ENCODE results near the gene PABPC3. TPM values are rescaled to one million over a fixed set of nuclear protein-coding genes. Genes with fewer than 3 reads are reported as not detected.

PABPC3 gene
- total and polyA plus RNA-seq, 2 of the 8 experiments (the other 6 are each of a cell fraction or from before 2014, with no cell fraction given), result 0.18 to 0.48 TPM

DNA sequence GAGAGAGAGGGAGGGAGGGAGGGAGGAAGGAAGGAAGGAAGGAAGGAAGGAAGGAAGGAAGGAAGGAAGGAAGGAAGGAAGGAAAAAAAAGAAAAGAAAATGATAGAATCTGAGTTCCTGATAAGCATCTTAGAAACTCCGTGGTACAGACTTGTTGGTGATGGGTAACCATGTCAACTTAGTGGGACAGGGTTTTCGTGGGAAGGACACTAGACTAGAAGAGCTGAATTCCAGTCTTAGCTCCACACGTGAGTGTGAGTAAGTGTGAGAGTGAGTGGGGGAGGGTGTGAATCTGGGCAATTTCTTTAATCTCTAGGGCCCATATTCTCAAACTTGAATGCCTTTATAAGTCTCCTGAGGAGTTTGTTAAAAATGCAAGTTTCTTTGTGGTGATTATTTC is 35.0 kb downstream of the PABPC3 start:
- Histone ChIP-seq H3K9ac (replicated peaks in 1 of 4; ENCODE audit: extremely low read depth in 1 of 4, low read depth in 3 of 4, low read length in 3 of 4) (no peak overlapping the region), H3K4me1 (replicated peaks in 1 of 4; ENCODE audit: control insufficient read depth in 3 of 4, insufficient read depth in 4 of 4, low read length in 3 of 4) (peaks cover 2 to 17% (median 6%) of the 10 kb centered on the region in 4 experiments; a peak in 6 of 7 replicates), H3K4me3 (ENCODE audit: extremely low read depth in 1 of 4, insufficient read depth in 2 of 4, low read depth in 3 of 4, low read length in 4 of 4) (no peak overlapping the region), H3K23ac (ENCODE audit: insufficient read length) (no peak overlapping the region), H3K79me1 (ENCODE audit: low read depth, low read length) (no peaks in the 10 kb centered on the region), H2BK120ac (replicated peaks; ENCODE audit: low read depth, low read length) (no peak overlapping the region), H2BK12ac (ENCODE audit: low read depth, low read length) (no peak overlapping the region), H3K18ac (ENCODE audit: extremely low read depth, low read length) (peak overlapping the region; percentile 49; the same call in 1 of the 2 replicates), H2BK5ac (ENCODE audit: low read depth, low read length) (peak overlapping the region; percentile 72; the same call in 1 of the 2 replicates), H3K27me3 (replicated peaks in 1 of 4; ENCODE audit: control insufficient read depth in 3 of 4, extremely low read depth in 1 of 4, insufficient read depth in 3 of 4, low read length in 3 of 4) (no peaks in the 10 kb centered on the region), H3K23me2 (ENCODE audit: low read depth, low read length) (no peaks in the 10 kb centered on the region), H2AFZ (ENCODE audit: low read length) (no peak overlapping the region), H2AK5ac (ENCODE audit: low read depth, low read length) (no peak overlapping the region), H3K36me3 (ENCODE audit: control insufficient read depth in 2 of 4, insufficient read depth in 4 of 4, low read length in 3 of 4) (no peaks in the 10 kb centered on the region; a peak in 1 of 8 replicates), H3K4ac (replicated peaks; ENCODE audit: insufficient read length, low read depth, low read length) (no peak overlapping the region), H4K8ac (ENCODE audit: extremely low read depth, insufficient read depth, low read length) (no peak overlapping the region), H3K4me2 (ENCODE audit: insufficient read depth in 1 of 2, low read depth in 2 of 2, low read length in 2 of 2) (no peak overlapping the region), H3K56ac (replicated peaks; ENCODE audit: insufficient read length, low read depth, low read length) (no peak overlapping the region), H3K27ac (ENCODE audit: low read depth, low read length) (no peak overlapping the region), H3K79me2 (ENCODE audit: control insufficient read depth in 1 of 2, insufficient read depth in 2 of 2, low read length in 2 of 2) (no peaks in the 10 kb centered on the region), H2BK20ac (ENCODE audit: low read length) (no peak overlapping the region), H4K91ac (replicated peaks; ENCODE audit: insufficient read length, low read length) (no peak overlapping the region), H3K14ac (ENCODE audit: insufficient read length) (no peak overlapping the region), H4K5ac (ENCODE audit: insufficient read length, low read depth, low read length) (no peak overlapping the region), H4K20me1 (replicated peaks in 1 of 2; ENCODE audit: control insufficient read depth in 1 of 2, insufficient read depth in 2 of 2, low read length in 2 of 2) (no peaks in the 10 kb centered on the region), H2BK15ac (ENCODE audit: low read length) (no peak overlapping the region), H3K9me3 (ENCODE audit: insufficient read depth in 2 of 2, low read depth in 1 of 2, low read length in 1 of 2) (peaks cover 7% of the 10 kb centered on the region in 2 experiments; a peak in 3 of 4 replicates)
- ChIA-PET POLR2A (ENCODE audit: partially characterized antibody) (no interaction called here), CTCF (ENCODE audit: partially characterized antibody) (interaction anchor here (2.0 to 2.6 kb wide), 2 partner anchors 9 to 17 kb away, joined by 5 to 16 read pairs; no protein-coding TSS in a partner anchor)
- no peak for FAIRE-seq
- WGBS, 2 experiments (ENCODE audit: extremely low coverage in 1 of 2, insufficient coverage in 1 of 2, insufficient read length in 1 of 2, insufficient replicate concordance in 2 of 2, low coverage in 1 of 2, low lambda C conversion rate in 2 of 2, missing lambda C conversion rate in 1 of 2), result 81% methylated on average over 3 of the region's 3 CpGs; no CpG with 5 or more reads in 1 of the 2 experiments
- DNase-seq (ENCODE audit: low read depth in 1 of 2, low spot score in 2 of 2), result no peak
- no peak for TF ChIP-seq EZH2 (IDR thresholded peaks at IDR 0.05; ENCODE audit: low read depth, low read length, severe bottlenecking)
- no peak for TF ChIP-seq GABPA (IDR thresholded peaks at IDR 0.05; ENCODE audit: borderline replicate concordance, insufficient read depth, low read length)
- TF ChIP-seq MAX (IDR thresholded peaks at IDR 0.05), result no peak
- no peak for TF ChIP-seq CHD2 (IDR thresholded peaks at IDR 0.05; ENCODE audit: low read length)
- no peak for TF ChIP-seq SIRT6 (IDR thresholded peaks at IDR 0.05; ENCODE audit: low read length)
- no peak for TF ChIP-seq YY1 (IDR thresholded peaks at IDR 0.05; ENCODE audit: low read depth, low read length)
- no peak for TF ChIP-seq ASH2L (IDR thresholded peaks at IDR 0.05; ENCODE audit: low read length)
- no peak for TF ChIP-seq PHF8 (conservative IDR thresholded peaks at IDR 0.05; ENCODE audit: low read depth, low read length)
- no peak for TF ChIP-seq KDM4A (IDR thresholded peaks at IDR 0.05; ENCODE audit: low read depth, low read length, severe bottlenecking)
- TF ChIP-seq TCF12 (IDR thresholded peaks at IDR 0.05; ENCODE audit: low read depth, low read length), result no peak
- no peak for TF ChIP-seq SIN3A (conservative IDR thresholded peaks at IDR 0.05 in 1 of 2, IDR thresholded peaks at IDR 0.05 in 1 of 2; ENCODE audit: low read depth in 1 of 2, low read length in 2 of 2)
- TF ChIP-seq, protein P1, sequence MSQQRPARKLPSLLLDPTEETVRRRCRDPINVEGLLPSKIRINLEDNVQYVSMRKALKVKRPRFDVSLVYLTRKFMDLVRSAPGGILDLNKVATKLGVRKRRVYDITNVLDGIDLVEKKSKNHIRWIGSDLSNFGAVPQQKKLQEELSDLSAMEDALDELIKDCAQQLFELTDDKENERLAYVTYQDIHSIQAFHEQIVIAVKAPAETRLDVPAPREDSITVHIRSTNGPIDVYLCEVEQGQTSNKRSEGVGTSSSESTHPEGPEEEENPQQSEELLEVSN (IDR thresholded peaks at IDR 0.05), result no peak
- TF ChIP-seq JUND (IDR thresholded peaks at IDR 0.05; ENCODE audit: low read length), result no peak
- no peak for TF ChIP-seq TAF1 (IDR thresholded peaks at IDR 0.05; ENCODE audit: low read depth, low read length)
